GM21515 (cell line): ENCODE data around the gene ZBTB6.

Source experiments
- ATAC-seq: cut with Tn5 transposase; IDR thresholded peaks from one replicate; pipeline ENCODE4 v1.9.1; 2021; ENCODE audit not compliant: unreplicated experiment

The ZBTB6 gene, protein sequence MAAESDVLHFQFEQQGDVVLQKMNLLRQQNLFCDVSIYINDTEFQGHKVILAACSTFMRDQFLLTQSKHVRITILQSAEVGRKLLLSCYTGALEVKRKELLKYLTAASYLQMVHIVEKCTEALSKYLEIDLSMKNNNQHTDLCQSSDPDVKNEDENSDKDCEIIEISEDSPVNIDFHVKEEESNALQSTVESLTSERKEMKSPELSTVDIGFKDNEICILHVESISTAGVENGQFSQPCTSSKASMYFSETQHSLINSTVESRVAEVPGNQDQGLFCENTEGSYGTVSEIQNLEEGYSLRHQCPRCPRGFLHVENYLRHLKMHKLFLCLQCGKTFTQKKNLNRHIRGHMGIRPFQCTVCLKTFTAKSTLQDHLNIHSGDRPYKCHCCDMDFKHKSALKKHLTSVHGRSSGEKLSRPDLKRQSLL

DNA sequence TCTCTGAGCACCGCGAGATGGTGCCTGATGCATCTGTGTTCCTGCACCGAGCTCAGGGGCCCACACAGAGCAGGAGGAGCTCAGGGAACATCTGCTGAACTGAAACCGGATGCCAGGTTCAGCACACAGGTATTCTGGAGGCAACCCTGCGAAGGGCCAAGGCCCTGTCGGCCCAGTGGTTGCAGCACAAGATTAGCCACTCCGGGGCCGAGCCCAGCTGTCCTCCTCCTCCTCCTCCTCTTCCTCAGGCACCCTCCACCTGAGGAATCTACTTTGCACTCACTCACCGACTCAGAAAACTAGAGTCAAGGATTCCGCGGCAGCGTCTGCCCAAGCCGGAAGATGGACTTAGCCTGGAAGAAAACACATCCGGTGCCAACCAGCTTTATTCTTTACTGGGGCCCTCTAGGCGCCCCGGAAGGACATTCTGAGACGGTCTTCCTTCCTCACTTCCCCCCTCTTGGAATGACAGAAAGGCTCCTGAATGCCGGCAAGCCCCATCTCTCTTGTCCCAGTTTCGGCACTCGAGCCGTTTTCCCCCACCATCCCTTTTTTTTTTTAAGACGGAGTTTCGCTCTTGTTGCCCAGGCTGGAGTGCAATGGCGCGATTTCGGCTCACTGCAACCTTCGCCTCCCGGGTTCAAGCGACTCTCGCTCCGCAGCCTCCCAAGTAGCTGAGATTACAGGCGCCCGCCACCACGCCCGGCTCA is at the start of gene ZBTB6:
TSS of gene ZBTB6 (minus strand) at position 360 of the 710 bp plus-strand sequence. CDS start 1,251 bp downstream, outside the sequence.
- peak; percentile 97 for ATAC-seq

DNA sequence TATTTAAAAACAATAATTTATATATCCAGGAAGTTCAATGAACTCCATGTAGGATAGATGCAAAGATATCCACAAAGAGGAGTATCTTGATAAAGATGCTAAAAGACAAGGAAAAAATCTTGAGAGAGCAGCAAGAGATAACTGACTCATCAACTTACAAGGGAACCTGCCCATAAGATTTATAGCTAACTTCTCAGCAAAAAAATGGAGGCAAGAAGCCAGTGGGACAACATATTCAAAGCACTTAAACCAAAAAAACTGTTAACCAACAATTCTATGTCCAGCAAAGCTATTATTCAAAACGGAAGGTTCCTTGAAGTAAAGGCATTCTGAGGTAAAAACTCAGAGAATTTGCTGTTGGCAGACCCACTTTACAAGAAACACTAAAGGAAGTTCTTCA is 48.0 kb upstream of the ZBTB6 start:
- ATAC-seq: no peak

DNA sequence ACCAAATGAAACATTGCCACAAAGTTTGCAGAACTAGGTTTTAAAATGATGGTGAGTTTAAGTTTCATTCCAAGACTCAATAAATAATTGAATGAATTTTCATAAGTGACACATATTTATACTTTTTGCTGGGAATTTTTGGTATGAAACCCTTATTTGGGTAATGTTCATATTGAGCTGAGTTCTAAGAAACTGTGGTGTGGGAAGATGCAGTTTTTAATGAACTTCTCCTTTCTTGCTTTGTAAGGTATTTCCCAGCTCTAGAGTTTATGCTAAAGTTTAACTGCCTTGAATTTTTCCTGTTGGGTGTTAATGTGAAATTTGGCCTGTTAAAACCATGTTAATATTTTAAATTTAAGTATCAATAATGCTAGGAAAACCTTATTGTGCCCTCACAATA is 42.8 kb upstream of the ZBTB6 start:
- ATAC-seq: no peak

DNA sequence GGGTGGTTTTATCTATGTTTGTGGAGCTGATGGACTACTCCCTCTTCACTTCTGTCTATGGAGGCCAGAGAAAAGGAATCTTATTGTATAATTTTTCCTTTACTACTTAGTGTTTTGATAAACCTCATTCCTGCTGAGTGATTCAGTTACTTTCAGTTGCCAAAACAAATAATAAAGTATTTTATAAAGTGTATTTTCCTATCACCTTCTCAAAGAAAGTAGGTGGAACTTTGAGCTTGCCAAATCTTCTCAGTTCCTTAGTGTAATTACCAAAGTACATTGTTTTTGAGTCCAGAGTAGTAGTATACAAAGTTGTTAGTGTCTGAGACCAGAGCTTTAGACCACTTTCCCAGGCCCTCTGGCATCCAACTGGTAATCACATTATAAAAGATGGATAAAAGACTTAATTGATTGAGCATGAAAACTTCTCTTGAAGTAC is 41.1 kb upstream of the ZBTB6 start:
- no peak for ATAC-seq

DNA sequence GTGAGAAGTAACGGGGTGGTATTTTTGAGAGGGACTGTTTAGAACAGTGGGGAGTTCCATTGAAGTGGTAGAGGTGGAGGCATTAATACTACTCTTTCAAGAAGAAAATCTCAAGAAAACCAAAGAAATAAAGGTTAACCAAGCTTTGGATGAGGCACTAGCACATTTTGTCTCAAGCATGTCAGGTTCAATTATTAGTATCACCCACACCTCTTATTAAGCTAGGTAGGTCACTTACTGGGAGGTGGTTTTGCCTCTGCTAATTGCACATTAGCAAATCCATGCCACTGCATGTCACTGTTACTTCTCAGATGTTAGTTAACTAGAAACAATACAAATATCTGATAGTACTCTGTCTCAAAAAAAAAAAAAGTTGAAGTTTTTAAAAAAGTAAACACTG is 37.9 kb upstream of the ZBTB6 start:
- no peak for ATAC-seq

DNA sequence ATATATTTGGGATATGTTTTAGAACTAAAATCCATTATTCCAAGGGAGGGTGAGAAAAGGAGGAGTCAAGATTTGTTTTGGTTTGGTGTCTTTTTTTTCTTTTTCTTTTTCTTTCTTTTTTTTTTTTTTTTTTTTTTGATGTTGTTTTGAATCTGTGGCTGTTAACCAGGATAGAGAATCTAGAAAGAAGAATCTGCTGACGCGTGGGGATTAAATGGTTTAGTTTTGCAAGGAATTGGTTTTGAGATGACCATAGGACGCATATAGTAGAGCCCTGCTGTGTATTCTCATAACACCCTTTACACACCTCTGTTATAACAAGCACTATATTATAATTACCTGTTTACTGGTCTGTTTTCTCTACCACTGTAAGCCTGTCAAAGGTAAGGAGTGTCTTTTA is 37.1 kb upstream of the ZBTB6 start:
- no peak for ATAC-seq

DNA sequence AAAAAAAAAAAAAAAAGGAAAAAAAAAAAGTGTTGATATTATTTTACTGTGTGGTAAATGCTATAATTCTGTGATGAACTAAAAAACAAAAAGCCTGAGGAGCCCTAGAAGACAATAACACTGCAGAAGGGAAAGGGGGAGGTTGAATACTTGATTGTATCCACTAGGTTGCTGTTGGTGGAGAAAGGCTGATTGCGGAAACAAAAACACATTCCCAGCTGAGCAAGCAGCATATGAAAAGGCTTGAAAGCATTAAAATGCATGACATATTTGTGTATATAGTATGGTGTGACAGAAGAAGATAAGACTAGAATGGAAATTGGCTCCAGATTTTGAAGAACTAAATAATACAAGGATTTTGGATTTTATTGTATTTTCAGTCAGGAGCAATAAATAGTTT is 36.6 kb upstream of the ZBTB6 start:
- no peak for ATAC-seq

DNA sequence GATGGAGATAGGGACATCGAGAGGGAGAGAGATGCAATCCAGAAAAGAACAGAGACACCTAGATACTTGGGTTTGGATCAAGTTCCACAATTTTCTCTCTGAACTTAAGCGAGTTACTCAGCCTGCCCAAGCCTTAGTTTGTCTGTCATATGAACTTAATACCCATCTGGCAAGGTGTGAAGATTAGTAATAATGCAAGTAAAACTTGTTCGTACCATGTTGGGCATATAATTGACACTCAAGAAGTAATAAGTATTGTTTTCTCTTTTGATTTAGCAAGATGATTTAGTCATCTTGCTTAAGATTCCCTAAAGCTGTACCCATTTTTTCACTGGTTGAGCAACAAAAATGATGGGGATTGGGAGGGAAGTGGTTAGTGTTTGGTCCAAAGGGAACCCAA is 35.2 kb upstream of the ZBTB6 start:
- no peak for ATAC-seq

DNA sequence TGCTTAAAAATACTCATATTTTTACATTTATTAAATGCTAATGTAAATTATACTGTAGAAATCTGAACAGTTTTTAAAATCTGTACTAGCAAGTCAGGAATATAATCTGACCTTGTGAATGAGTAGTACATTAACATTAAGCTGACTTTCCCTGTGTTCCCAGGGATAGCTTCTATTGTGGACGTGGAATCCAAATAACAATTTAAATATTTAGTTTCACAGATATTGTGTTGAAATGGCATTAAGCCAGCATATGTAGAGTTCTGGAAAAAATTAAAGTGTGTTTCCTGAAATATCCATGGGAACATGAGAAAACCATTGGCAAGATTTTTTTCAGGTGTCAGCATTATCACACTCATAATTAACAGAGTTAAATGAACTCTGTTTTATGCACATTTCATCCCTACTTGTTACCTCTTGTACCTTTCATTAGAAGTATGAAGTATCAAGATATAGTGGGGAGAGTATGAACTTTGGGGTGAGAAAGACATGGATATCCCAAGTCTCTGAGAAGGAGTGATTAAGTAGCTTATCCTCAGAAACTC is 33.4 kb upstream of the ZBTB6 start:
- ATAC-seq: no peak

DNA sequence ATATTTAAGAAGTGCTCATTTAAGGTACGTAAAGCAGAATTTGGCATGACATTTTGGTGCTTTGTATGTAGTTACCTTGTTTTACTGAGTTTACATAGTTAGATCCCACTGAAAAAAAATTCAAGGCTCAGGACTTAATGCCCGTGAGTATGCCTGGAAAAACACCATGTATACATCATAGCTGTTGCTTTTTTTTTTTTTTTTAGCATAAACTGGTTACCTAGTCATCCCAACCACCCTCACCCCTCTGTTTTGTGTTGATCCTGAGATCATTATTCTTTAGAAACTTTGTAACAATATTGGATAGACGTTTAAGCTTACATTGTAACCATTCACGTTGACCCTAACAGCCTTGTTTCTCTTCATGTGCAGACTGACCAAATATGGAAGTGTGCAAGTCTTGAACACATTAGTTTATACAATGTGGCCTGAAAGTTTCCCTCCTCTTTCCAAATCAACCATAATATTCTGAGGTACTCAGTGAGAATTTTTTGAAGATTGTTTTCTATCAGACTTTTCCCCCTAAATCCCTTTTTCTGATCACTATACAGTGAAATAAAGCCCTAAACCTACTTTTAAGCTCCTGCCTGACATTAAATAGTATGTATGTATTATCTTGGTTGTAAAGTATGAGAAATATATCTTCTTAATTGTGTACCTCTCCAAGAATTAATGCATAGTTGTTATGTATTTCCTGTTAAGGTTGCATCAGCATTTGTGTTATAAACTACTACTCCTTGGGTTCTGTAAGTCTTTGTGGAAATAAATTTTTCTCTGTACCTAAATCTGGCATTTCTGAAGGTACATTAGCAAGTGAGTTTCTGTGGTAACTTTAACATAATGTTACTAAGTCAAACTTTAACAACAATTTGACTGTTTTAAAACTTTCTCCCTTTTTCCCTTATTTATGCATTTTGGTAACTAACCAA is 32.1 kb upstream of the ZBTB6 start:
- ATAC-seq: no peak

DNA sequence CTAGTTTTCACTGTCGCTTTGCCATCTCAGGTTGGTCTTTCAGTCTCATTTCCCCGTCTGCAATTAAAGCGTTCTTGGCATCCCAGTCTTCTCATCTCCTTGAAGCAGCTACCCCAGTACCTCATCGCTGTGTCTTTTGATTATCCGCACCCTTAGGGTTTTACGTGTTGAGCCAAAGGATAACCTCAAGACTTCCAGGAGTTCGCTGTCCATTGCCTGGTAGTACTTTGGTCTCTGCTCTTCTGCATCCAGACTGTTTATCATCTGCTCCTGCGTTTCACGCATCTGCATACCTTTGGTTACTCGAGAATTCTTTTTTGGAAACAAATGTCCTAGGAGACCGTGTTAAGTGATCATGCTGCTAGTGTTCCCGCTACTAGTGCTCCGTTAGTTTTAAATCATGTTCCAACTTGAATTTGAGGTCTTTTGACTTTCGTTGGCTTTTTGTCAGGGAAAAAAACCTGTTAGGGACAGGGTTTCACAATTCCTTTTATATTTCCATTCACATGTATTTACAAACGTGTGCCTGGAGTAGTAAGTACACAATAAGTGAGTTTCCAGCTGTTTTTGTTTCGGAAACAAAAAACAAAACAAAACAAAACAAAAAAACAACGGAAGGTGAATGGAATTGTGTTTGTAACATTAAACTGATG is 28.6 kb upstream of the ZBTB6 start:
- peak; percentile 3 for ATAC-seq

DNA sequence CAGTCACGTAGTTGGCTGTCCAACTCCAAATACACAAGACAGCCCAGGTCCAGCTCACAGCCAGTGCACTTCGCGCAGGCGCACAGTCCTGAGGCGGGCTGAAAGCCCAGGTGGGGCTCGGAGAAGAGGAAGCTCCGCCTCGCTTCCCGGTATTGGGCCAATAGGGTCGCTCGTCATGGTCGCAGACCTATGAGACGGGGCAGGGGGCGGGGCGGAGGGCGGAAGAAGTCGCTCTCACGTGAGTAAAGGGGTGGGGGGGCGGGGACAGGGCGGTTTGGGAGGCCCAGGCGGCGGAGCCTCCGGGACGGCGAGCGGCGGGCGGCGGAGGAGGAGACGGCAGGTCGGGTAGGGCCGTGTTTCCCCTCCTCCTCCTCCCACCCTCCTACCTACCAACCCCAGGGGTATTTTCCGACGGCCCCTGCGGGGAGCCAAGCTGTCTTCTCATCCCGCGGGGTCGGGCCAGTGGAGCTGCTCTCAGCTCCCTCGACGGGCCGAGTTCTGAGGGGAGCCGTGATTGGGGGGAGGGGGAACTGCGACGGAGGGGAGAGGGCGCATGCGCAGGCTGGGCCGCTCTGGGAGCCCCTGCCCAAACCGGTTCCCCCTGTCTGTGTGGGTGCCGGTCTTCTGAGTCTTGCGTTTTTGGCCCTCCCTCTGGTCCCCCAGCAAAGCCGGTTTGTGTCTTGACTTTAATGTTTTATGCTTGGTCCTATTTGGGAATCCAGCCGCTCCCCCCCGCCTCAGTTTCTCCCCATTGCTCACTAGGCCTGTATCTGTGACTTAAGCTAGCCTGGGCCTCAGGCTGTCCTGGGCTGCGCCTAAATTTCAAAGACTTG is 27.8 kb upstream of the ZBTB6 start, which contains the start of gene RABGAP1:
TSS of gene RABGAP1 (plus strand) at position 272 of the 833 bp plus-strand sequence. CDS start 16,040 bp downstream, outside the sequence.
- peak; percentile 97 for ATAC-seq

DNA sequence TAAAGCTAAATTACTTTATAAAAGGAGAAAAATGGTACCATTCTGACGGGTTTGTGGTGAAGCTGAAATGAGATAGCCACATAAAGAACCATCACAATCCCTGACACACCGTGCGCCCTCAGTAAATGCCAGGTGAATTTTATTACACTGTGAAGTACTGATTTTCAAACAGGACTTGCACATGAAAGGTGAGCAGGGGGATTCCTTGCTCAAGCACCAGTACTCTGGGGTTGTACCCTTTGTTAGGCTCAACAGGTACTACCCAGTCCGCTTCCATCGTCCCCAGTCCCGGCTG is 27.3 kb upstream of the ZBTB6 start:
- no peak for ATAC-seq

DNA sequence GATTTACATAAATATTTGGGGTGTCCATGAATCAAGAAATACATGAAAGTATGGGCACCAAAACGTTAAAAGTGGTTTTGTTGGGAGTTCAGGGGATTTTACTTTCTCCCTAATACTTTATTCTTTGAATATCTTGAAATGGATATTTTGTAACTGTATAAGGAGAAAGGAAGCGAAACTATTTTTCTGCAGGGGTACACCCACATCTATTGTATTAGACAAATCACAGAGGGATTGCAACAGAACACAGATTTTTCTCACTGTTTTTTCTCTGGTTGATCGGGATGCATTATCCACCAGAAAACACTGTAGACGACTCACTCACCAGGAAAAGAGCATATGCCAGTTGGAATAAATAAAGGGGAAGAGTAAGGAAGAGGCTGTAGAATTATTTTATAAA is 26.5 kb upstream of the ZBTB6 start:
- no peak for ATAC-seq

DNA sequence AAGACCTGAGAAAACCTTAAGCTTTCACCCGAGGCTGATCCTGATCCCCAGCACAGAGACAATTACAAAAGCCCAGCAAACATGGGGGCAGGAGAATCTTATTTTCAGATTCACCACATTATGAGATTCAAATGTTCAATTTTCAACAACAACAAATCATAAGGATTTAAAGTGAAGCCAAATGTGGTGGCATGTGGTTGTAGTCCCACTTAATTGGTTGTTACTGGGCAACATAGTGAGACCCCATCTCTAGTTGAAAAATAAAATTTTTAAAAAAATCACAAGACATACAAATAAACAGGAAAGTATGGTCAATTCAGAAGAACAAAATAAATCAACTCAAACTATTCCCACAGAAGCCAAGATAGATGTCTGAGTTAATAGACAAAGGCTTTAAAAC is 23.8 kb upstream of the ZBTB6 start:
- no peak for ATAC-seq

DNA sequence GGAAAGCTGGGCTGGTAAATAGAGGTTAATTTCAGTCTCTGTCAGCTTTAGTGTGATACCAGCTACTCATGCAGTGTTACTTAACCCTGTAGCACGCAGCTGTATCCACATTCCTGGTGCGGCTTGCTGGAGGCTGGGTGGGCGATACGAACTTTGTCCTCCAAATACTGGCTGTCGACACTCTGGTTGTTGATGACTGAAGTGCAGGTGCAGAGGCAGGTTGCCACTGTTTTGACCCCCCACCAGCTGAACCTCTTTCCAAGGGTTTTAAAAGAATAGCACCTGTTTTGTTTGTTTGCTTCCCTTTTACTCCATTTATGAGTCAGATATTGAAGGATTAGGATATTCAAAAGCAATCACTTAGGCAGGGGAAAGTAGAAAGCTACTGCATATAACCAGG is 23.3 kb upstream of the ZBTB6 start:
- no peak for ATAC-seq

DNA sequence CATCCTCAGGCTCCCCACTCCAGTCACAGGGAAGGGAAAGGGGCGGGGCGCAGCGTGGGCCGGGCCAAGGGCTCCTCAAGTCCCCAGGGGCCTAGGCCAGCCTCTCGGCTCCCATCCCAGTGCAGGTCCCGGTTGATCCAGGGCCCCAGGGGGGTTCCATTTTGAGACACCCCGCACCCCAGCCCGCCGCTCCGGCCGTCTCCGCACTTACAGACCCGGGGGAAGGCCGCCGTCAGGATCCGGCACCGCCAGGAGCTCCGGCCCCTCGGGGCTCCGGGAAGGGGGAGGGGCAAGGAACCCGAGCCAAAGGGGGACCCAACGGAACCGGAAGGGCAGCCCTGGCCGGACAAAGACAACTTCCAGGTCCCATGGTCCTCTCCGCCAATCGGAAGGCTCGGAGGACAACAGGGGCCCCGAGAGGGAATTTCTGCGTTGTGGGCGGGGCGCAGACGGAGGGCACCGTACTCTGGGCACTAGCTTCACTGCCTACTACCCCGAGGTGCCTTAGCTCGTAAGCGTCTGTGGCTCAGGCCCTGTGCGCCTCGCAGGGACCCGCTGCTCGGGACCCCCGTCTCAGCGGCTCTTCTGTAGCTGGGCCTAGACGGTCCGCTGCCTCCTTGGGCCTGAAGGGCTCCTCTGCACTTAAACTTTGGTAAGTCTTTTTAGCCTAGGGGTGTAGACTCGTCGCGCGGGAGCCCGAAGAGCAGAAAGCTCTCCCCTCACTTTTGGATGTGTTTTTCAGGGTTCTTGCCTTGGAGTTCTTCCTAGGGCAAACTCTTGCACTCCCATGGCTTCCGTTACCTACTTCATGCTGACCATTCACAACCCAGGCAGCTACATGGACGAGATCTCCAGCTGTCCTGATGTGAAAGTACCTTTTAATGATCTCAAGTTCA is 18.4 kb upstream of the ZBTB6 start, which contains the start of gene ZBTB26:
TSS of gene ZBTB26 (minus strand) at position 287 of the 896 bp plus-strand sequence. CDS start 11,578 bp downstream, outside the sequence.
- ATAC-seq: peak; percentile 94

DNA sequence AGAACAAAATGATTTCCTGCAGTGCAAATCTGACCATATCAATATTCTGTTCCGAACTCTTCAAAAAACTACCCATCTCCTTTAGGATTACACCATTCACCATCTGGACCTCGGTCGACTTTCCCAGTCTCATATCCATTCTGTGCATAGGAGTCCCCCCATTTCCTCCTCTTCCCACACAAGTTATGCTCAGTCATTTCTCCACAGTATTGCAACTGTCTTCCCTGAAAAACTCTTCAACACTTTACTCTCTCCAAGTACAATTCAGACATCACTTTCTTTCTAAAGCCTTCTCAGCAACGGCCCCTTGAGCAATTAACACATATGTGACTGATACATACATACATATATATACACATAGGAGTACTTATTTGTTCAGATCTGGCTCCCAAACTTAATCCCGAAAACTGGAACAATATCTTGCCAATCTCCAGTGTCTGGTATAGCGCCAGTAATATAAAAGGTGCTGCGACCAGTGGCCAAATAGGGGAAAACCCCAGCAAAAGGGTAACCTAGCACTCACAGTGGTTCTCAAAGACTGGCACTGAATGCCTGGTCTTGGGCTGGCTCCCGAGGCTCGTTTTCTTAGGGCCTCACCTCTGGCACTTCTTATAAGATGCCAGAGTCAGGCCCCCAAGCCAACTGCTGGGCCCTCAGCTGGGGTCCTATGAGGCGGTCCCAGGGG is 17.6 kb upstream of the ZBTB6 start:
- ATAC-seq: peak; percentile 21
